GM21367 (cell line): Measurements from ENCODE around the gene PLEKHN1.

Source experiments
- ATAC-seq: cut with Tn5 transposase; IDR thresholded peaks from one replicate; pipeline ENCODE4 v1.9.1; 2021; ENCODE audit not compliant: unreplicated experiment

Gene PLEKHN1

GRCh38 chr1:960363-961131 is 5.7 kb upstream of the PLEKHN1 start, which contains the start of gene KLHL17:
KLHL17 (plus strand) TSS chr1:960584; CDS start chr1:960694, 110 bp downstream.
- ATAC-seq: no peak

- ATAC-seq: no peak
Measured at GRCh38 chr1:961132-961669, 5.1 kb upstream of the PLEKHN1 start.

- no peak for ATAC-seq
Measured at GRCh38 chr1:962381-963300, 3.6 kb upstream of the PLEKHN1 start.

GRCh38 chr1:963301-963651 is 3.0 kb upstream of the PLEKHN1 start:
- ATAC-seq: no peak

- ATAC-seq: no peak
Measured at GRCh38 chr1:963746-964525, 2.3 kb upstream of the PLEKHN1 start.

GRCh38 chr1:964691-965525 is 1.4 kb upstream of the PLEKHN1 start:
- no peak for ATAC-seq

GRCh38 chr1:965526-966134 is 652 bp upstream of the PLEKHN1 start:
- no peak for ATAC-seq

- ATAC-seq: peak; percentile 43
Measured at GRCh38 chr1:966704-967300, 520 bp downstream of the PLEKHN1 start.

GRCh38 chr1:967466-968343 is 1.4 kb downstream of the PLEKHN1 start:
- ATAC-seq: no peak

GRCh38 chr1:969260-969855 is 3.1 kb downstream of the PLEKHN1 start:
- ATAC-seq: no peak

GRCh38 chr1:970242-970972 is 4.1 kb downstream of the PLEKHN1 start:
- ATAC-seq: no peak

GRCh38 chr1:970973-971730 is 4.9 kb downstream of the PLEKHN1 start:
- no peak for ATAC-seq

GRCh38 chr1:971751-972506 is 5.6 kb downstream of the PLEKHN1 start:
- ATAC-seq: no peak

- no peak for ATAC-seq
Measured at GRCh38 chr1:972726-973458, 6.6 kb downstream of the PLEKHN1 start.
